Endometrial microvascular endothelial cells (primary cell): Measurements from ENCODE around the gene PPP1R16B. TPM values are rescaled to one million over a fixed set of nuclear protein-coding genes. Genes with fewer than 3 reads are reported as not detected.

Experiments used
- in situ Hi-C: cut with HindIII; loops from 2 replicates; pipeline ENCODE4 v1.10.0; 2017; ENCODE audit warnings: low sequenced_read_pairs, low pct_unique_long_range_greater_than_20kb; ENCODE audit errors: inconsistent ontology term
- total RNA-seq: library from RNA; depleted of rRNA; stranded (reverse); fragments of >200 nt; gene quantifications from one replicate; pipeline ENCODE4 v1.2.3, GENCODE V29; 2015; ENCODE audit errors: inconsistent ontology term

Gene PPP1R16B
- total RNA-seq, 1 donor from 2014 or later = 15.5 TPM

- in situ Hi-C loops = no loop called here
These were observed 102.6 kb downstream of the PPP1R16B start for GRCh38 chr20:38907918-38908677.

GRCh38 chr20:38915355-38915754, 109.9 kb downstream of the PPP1R16B start:
- in situ Hi-C loops = no loop called here

GRCh38 chr20:38917657-38918056, 112.2 kb downstream of the PPP1R16B start:
- in situ Hi-C loops = no loop called here

- in situ Hi-C loops = no loop called here
These were observed 112.7 kb downstream of the PPP1R16B start for GRCh38 chr20:38918172-38918571.

- in situ Hi-C loops = no loop called here
These were observed 114.2 kb downstream of the PPP1R16B start for GRCh38 chr20:38919683-38920082.

GRCh38 chr20:38920411-38920810, 114.9 kb downstream of the PPP1R16B start:
- in situ Hi-C loops = no loop called here

GRCh38 chr20:38920851-38921250, 115.4 kb downstream of the PPP1R16B start:
- in situ Hi-C loops = no loop called here

- in situ Hi-C loops = no loop called here
These were observed 119.2 kb downstream of the PPP1R16B start for GRCh38 chr20:38924718-38925117.

- in situ Hi-C loops = no loop called here
These were observed 120.8 kb downstream of the PPP1R16B start, which contains the start of gene FAM83D for GRCh38 chr20:38926142-38926933. FAM83D (plus strand) TSS chr20:38926417; CDS start chr20:38926443, 26 bp downstream.

GRCh38 chr20:38926934-38927616, 121.6 kb downstream of the PPP1R16B start:
- in situ Hi-C loops = no loop called here

GRCh38 chr20:38927902-38928578, 122.5 kb downstream of the PPP1R16B start:
- in situ Hi-C loops = no loop called here

- in situ Hi-C loops = no loop called here
These were observed 124.7 kb downstream of the PPP1R16B start for GRCh38 chr20:38930242-38930569.

GRCh38 chr20:38931984-38932383, 126.5 kb downstream of the PPP1R16B start:
- in situ Hi-C loops = no loop called here

- in situ Hi-C loops = no loop called here
These were observed 127.1 kb downstream of the PPP1R16B start for GRCh38 chr20:38932457-38933120.

GRCh38 chr20:38934530-38934929, 129.0 kb downstream of the PPP1R16B start:
- in situ Hi-C loops = no loop called here

GRCh38 chr20:38935285-38935684, 129.8 kb downstream of the PPP1R16B start:
- in situ Hi-C loops = no loop called here

GRCh38 chr20:38935967-38936407, 130.5 kb downstream of the PPP1R16B start:
- in situ Hi-C loops = no loop called here

- in situ Hi-C loops = no loop called here
These were observed 131.5 kb downstream of the PPP1R16B start for GRCh38 chr20:38937000-38937399.
